ENCODE data around the gene ZNF224. TPM values are rescaled to one million over a fixed set of nuclear protein-coding genes. Genes with fewer than 3 reads are reported as not detected.

ZNF224 gene
- total and polyA plus RNA-seq, 2 donors (not counting 1 experiment from before 2014, with no cell fraction given): 30.7 to 96.1 TPM

GRCh38 chr19:44050740-44051649 is 43.2 kb upstream of the ZNF224 start:
- peak overlapping the region; percentile 97 for H3K4me3 Mint-ChIP-seq
- DNase-seq: peak; percentile 36
- peaks cover 27% of the 10 kb centered on the region for H3K4me1 Mint-ChIP-seq
- Histone ChIP-seq H3K9me3 (ENCODE audit: control extremely low read depth in 1 of 3, control insufficient read depth in 2 of 3, insufficient read depth in 1 of 3, low read length in 2 of 3) (peaks cover 0 to 8% (median 0%) of the 10 kb centered on the region in 3 donors), H3K4me2 (replicated peaks; ENCODE audit: low read depth, low read length, poor library complexity, severe bottlenecking) (peak overlapping the region; percentile 71), H4K20me1 (ENCODE audit: control insufficient read depth, insufficient read depth, low read length, poor library complexity, severe bottlenecking) (no peaks in the 10 kb centered on the region), H3K27ac (ENCODE audit: low read length in 2 of 2) (peak overlapping the region in 1 of 2 donors; percentile 5), H2AFZ (ENCODE audit: insufficient read depth, low read depth, low read length, poor library complexity, severe bottlenecking) (peak overlapping the region; percentile 79), H3K27me3 (replicated peaks in 1 of 4; ENCODE audit: control extremely low read depth in 1 of 4, control insufficient read depth in 3 of 4, insufficient read depth in 4 of 4, low read length in 3 of 4) (peaks cover 0 to 3% (median 0%) of the 10 kb centered on the region in 4 experiments), H3K9ac (ENCODE audit: low read length) (peak overlapping the region; percentile 67), H3K4me3 (ENCODE audit: control extremely low read depth in 1 of 5, extremely low read depth in 1 of 5, insufficient read depth in 1 of 5, low read depth in 2 of 5, low read length in 4 of 5) (peak overlapping the region; percentile 62 to 79 (median 73)), H3K36me3 (replicated peaks in 1 of 2; ENCODE audit: control extremely low read depth in 1 of 2, control insufficient read depth in 1 of 2, extremely low read depth in 1 of 2, insufficient read depth in 2 of 2, low read length in 1 of 2) (no peaks in the 10 kb centered on the region), H3K79me2 (ENCODE audit: control insufficient read depth, insufficient read depth, low read length) (no peaks in the 10 kb centered on the region), H3K4me1 (ENCODE audit: control insufficient read depth in 2 of 2, insufficient read depth in 2 of 2, low read length in 2 of 2) (peaks cover 13 to 22% of the 10 kb centered on the region in 2 donors)
- H3K9me3 Mint-ChIP-seq (ENCODE audit: insufficient read depth): peaks cover 11% of the 10 kb centered on the region
- 10% methylated on average over 15 of the region's 21 CpGs for WGBS (ENCODE audit: insufficient coverage)
- peaks cover 20% of the 10 kb centered on the region for H3K27me3 Mint-ChIP-seq
- TF ChIP-seq, protein P1, sequence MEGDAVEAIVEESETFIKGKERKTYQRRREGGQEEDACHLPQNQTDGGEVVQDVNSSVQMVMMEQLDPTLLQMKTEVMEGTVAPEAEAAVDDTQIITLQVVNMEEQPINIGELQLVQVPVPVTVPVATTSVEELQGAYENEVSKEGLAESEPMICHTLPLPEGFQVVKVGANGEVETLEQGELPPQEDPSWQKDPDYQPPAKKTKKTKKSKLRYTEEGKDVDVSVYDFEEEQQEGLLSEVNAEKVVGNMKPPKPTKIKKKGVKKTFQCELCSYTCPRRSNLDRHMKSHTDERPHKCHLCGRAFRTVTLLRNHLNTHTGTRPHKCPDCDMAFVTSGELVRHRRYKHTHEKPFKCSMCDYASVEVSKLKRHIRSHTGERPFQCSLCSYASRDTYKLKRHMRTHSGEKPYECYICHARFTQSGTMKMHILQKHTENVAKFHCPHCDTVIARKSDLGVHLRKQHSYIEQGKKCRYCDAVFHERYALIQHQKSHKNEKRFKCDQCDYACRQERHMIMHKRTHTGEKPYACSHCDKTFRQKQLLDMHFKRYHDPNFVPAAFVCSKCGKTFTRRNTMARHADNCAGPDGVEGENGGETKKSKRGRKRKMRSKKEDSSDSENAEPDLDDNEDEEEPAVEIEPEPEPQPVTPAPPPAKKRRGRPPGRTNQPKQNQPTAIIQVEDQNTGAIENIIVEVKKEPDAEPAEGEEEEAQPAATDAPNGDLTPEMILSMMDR (IDR thresholded peaks at IDR 0.05): no peak
- TF ChIP-seq EZH2 (IDR thresholded peaks at IDR 0.05; ENCODE audit: borderline replicate concordance, insufficient read depth, low read depth, low read length, poor library complexity, severe bottlenecking): no peak
- intact Hi-C loops (cut with micrococcal nuclease): loop anchor here (1.0 to 2.0 kb wide), 2 partner anchors 21 to 44 kb away; partner anchors contain the start of genes ZNF224 and ZNF284
- ATAC-seq (ENCODE audit: low read depth): peak; percentile 25
- POLR2A ChIA-PET: interaction anchor here (0.7 to 1.0 kb wide), 2 partner anchors 114 to 156 kb away, joined by 3 read pairs; partner anchors contain the start of gene ZNF226
- peak overlapping the region; percentile 82 for H3K27ac Mint-ChIP-seq
- CTCF ChIA-PET: interaction anchor here (1.3 kb wide), 1 partner anchor 25 kb away, joined by 3 read pairs; the partner anchor contains the start of gene ZNF222
